Activated naive CD8-positive, alpha-beta T cell treated with anti-CD3 and anti-CD28 coated beads, Interleukin-2, amount 50 U/mL, for 24 hours (primary cell): ENCODE data around the gene KCNMB1.

Experiments
- ATAC-seq: fragments of 150-1000 bp; cut with Tn5 transposase; one replicate; pipeline ENCODE4 v1.10.0; 2021
- DNase-seq: peaks from one replicate; pipeline ENCODE4 v3.0.0; 2021
- H3K27ac Mint-ChIP-seq: one replicate; pipeline ENCODE4 v1.8.0; 2021; ENCODE audit warnings: mild to moderate bottlenecking, mixed read lengths
- H3K27me3 Mint-ChIP-seq: one replicate; pipeline ENCODE4 v1.8.0; 2021; ENCODE audit warnings: mixed read lengths
- H3K36me3 Mint-ChIP-seq: one replicate; pipeline ENCODE4 v1.8.0; 2021; ENCODE audit warnings: low read depth, mixed read lengths
- H3K4me1 Mint-ChIP-seq: one replicate; pipeline ENCODE4 v1.8.0; 2021; ENCODE audit warnings: mixed read lengths
- H3K4me3 Mint-ChIP-seq: one replicate; pipeline ENCODE4 v1.8.0; 2021; ENCODE audit warnings: mild to moderate bottlenecking, moderate library complexity, mixed read lengths
- H3K9me3 Mint-ChIP-seq: one replicate; pipeline ENCODE4 v1.8.0; 2021; ENCODE audit warnings: mixed read lengths

Gene KCNMB1

DNA sequence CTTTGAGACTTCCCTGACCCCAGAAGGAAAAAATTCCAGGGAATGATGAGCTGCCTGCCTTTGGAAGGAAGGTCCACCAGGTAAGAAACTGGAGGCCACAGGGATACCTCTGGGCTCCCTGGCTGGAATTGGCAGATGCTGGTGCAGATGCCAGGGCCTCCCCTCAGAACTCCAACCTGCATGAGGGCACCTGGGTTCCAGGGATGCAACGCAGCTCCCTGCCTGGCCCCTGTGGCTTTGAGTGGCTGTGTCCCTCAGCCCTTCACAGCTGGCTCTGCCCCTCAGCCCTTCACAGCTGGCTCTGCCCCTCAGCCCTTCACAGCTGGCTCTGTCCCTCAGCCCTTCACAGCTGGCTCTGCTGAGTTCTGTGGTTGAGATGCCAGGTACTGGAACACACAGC lies 13.9 kb downstream of the KCNMB1 start:
- no peaks in the 10 kb centered on the region for H3K4me1 Mint-ChIP-seq
- H3K27me3 Mint-ChIP-seq, result peaks cover 1% of the 10 kb centered on the region
- no peaks in the 10 kb centered on the region for H3K36me3 Mint-ChIP-seq
- no peak overlapping the region for H3K4me3 Mint-ChIP-seq
- no peaks in the 10 kb centered on the region for H3K9me3 Mint-ChIP-seq
- H3K27ac Mint-ChIP-seq, result no peak overlapping the region
- ATAC-seq (no peak), DNase-seq (no peak)

DNA sequence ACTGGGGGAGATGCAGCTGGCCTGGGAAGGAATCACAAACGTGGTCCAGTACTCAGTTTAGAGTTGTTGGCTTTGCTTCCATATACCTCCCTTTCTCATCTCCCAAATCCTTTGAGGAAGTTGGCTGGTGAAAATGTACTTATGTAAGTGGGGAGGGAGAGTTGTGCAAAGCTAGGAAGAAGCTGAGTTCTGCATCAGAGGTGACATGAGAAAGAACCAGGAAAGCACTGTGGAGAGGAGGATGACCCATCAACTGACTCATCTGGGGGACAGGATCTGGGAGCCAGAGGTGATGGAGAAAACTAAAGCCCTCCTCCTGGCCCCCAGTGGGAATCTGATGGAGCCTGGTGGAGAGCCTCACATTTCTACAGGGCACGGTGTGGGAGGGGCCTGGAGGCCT lies 16.2 kb downstream of the KCNMB1 start:
- no peaks in the 10 kb centered on the region for H3K4me1 Mint-ChIP-seq
- DNase-seq, result no peak

DNA sequence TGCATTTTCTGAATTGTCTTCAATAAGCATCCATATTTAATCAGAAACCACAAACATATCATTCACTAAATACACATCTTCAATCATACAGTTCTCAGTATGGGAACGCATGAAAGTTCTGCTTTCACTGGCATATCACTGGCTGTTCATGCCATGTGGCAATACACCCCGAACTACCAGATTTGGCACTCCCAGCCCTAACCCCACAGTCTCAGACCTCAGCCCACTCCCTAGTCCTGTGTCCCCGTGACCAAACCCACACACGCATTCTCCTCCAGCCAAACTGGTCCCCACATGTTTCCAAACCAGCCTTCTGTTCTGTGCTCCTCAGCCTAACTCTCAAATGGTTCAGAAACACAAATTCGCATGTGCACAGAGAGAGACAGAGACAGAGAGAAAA lies 20.6 kb downstream of the KCNMB1 start:
- ATAC-seq (no peak), DNase-seq (no peak)
- Mint-ChIP-seq H3K4me3 (no peak overlapping the region), H3K4me1 (no peaks in the 10 kb centered on the region), H3K27me3 (no peaks in the 10 kb centered on the region), H3K9me3 (no peaks in the 10 kb centered on the region), H3K27ac (no peak overlapping the region), H3K36me3 (no peaks in the 10 kb centered on the region)

More for the DNA sequence above, 16.2 kb downstream of the KCNMB1 start:
- H3K4me3 Mint-ChIP-seq, result no peak overlapping the region
- no peak for ATAC-seq
- no peaks in the 10 kb centered on the region for H3K9me3 Mint-ChIP-seq
- H3K27ac Mint-ChIP-seq, result no peak overlapping the region
- H3K27me3 Mint-ChIP-seq, result peaks cover 1% of the 10 kb centered on the region
- no peaks in the 10 kb centered on the region for H3K36me3 Mint-ChIP-seq

DNA sequence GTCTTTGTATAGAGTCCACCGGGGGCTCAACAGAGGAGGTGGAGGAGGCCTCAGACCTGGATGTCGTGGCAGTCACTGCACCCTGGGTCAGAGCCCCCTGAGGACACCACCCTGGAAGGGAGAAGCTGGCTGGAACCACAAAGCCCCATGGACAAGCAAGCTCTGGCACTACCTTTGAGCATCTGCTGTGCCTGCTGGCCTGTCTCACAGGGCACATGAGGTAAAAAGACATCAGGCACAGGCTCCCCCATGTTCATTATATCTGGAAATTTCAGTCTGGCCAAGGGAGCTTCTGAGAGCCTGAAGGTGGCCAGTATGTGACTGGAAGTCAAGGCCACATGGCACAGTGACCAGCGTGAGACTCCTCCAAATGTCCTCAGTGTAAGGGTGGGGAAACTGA lies 22.9 kb downstream of the KCNMB1 start:
- no peak overlapping the region for H3K4me3 Mint-ChIP-seq
- ATAC-seq (no peak), DNase-seq (no peak)
- no peak overlapping the region for H3K27ac Mint-ChIP-seq
- H3K27me3 Mint-ChIP-seq, result no peaks in the 10 kb centered on the region
- H3K4me1 Mint-ChIP-seq, result no peaks in the 10 kb centered on the region
- H3K9me3 Mint-ChIP-seq, result no peaks in the 10 kb centered on the region
- H3K36me3 Mint-ChIP-seq, result no peaks in the 10 kb centered on the region

DNA sequence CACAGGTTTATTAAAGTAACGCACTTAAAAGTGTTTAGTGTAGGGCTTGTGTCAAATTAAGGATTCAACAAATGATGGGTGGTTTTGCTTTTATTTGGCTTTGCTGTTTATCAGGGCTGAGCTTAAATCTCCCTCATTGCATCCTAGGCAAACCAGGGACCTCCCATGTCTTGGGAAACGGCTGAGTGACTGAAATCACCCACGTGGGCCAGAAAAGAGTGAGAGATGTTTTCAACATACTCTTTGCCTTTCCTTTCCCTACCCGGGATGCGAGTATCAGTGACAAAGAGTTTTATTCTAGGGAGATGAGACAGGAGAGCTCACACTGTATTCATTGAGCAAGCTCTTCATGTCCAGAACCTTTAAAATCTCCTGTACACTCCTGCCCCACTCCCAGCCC lies 23.3 kb downstream of the KCNMB1 start:
- Mint-ChIP-seq H3K4me3 (no peak overlapping the region), H3K9me3 (no peaks in the 10 kb centered on the region), H3K27me3 (no peaks in the 10 kb centered on the region), H3K27ac (no peak overlapping the region), H3K4me1 (no peaks in the 10 kb centered on the region), H3K36me3 (no peaks in the 10 kb centered on the region)
- no peak for ATAC-seq
- no peak for DNase-seq

DNA sequence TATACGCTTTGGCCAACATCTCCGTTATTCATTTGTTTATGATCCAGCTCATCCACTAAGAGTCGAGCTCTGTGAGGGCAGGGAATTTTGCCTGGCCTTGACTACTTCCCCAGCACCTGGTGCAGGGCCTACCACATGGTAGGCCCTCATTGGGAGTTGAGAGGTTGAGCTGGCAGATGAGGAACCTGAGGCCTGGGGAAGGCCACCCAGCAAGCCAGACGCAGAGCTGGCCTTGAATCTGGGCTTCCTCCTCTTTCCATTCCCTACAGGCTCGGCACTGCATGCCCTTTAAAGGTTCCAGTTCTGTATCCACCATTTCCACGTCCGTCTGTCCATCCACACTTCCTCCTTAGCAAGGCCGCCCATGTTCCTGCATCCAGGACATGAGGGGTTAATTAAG lies 24.2 kb downstream of the KCNMB1 start:
- Mint-ChIP-seq H3K9me3 (no peaks in the 10 kb centered on the region), H3K4me3 (no peak overlapping the region), H3K4me1 (no peaks in the 10 kb centered on the region), H3K36me3 (no peaks in the 10 kb centered on the region), H3K27ac (no peak overlapping the region), H3K27me3 (no peaks in the 10 kb centered on the region)
- ATAC-seq (no peak), DNase-seq (no peak)

DNA sequence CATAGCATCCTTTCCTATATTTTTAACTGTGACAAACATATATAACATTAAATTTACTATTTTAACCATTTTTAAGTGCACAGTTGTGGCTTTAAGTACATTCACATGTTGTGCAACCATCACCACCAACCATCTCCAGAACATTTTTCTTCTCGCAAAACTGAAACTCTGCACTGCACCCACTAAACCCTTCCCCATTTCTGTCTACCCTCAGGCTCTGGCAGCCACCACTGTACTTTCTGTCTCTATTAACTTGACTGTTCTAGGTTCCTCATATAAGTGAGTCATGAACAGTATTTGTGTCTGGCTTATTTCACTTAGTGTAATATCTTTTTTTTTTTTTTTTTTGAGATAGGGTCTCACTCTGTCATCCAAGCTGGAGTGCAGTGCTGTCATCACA lies 25.5 kb downstream of the KCNMB1 start:
- no peak for ATAC-seq

DNA sequence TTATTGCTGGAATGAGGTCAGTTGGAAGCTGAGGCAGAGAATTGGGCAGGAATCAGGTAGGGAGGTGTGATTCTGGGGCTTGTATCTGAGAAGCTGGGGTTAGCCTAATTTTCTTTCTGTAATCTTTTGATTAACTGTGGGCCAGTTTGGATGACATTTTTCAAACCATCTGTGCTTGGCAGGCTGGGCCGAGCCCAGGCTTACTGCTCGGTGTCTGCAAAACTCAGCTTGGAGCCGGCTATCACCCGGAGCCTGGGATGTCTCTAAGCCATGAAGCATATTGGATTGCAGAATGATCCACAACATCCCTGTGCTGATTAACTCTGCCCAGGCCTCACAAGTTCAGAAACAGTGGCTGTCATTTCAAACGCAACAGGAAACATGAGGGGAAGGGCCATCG lies 26.5 kb downstream of the KCNMB1 start:
- H3K4me3 Mint-ChIP-seq, result no peak overlapping the region
- ATAC-seq, result no peak

More for the DNA sequence above, 25.5 kb downstream of the KCNMB1 start:
- no peaks in the 10 kb centered on the region for H3K9me3 Mint-ChIP-seq
- H3K36me3 Mint-ChIP-seq, result no peaks in the 10 kb centered on the region
- H3K4me1 Mint-ChIP-seq, result no peaks in the 10 kb centered on the region
- H3K4me3 Mint-ChIP-seq, result no peak overlapping the region
- no peak overlapping the region for H3K27ac Mint-ChIP-seq
- no peak for DNase-seq
- no peaks in the 10 kb centered on the region for H3K27me3 Mint-ChIP-seq

DNA sequence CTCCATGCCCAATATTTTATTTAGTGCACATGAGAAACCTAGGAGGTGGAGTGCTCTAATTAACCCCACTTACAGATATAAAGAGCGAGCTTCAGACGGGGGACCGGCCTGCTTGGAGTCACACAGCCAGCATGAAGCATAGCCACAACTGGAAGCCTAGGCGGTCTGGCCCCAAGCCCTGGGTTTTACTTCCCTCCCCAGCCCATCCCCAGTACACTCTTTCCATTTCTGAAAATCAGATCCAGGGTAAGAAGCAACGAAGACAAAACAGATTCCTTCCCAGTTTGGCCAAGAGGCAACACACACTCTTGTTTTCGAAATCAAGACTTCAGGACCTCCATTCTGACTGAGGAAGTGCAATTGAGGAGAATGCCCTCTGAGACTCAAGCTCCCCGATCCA lies 27.1 kb downstream of the KCNMB1 start:
- no peaks in the 10 kb centered on the region for H3K27me3 Mint-ChIP-seq

More for the DNA sequence above, 26.5 kb downstream of the KCNMB1 start:
- no peaks in the 10 kb centered on the region for H3K9me3 Mint-ChIP-seq
- no peaks in the 10 kb centered on the region for H3K27me3 Mint-ChIP-seq
- peaks cover 6% of the 10 kb centered on the region for H3K4me1 Mint-ChIP-seq
- H3K36me3 Mint-ChIP-seq, result no peaks in the 10 kb centered on the region
- H3K27ac Mint-ChIP-seq, result no peak overlapping the region
- DNase-seq, result no peak

DNA sequence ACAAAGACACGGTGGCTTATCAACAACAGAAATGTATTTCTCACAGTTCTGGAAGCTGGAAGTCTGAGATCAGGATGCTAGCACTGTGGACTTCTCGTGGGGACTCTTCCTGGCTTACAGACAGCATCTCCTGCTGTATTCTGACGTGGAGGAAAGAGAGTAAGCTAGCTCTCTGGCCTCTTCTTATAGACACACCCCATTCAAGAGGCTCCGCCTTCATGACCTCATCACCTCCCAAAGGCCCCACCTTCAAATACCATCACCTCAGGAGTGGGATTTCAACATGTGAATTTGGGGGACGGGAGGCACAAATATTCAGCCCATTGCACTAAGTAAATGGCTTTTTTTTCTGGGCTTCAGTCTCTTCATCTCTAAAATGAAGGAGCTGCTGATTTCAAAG lies 27.6 kb downstream of the KCNMB1 start:
- Mint-ChIP-seq H3K4me3 (no peak overlapping the region), H3K27ac (no peak overlapping the region), H3K9me3 (no peaks in the 10 kb centered on the region), H3K36me3 (no peaks in the 10 kb centered on the region), H3K27me3 (no peaks in the 10 kb centered on the region), H3K4me1 (peaks cover 6% of the 10 kb centered on the region)
- ATAC-seq (no peak), DNase-seq (no peak)

More for the DNA sequence above, 27.1 kb downstream of the KCNMB1 start:
- no peak overlapping the region for H3K27ac Mint-ChIP-seq
- H3K4me1 Mint-ChIP-seq, result peaks cover 6% of the 10 kb centered on the region
- H3K36me3 Mint-ChIP-seq, result no peaks in the 10 kb centered on the region
- no peak overlapping the region for H3K4me3 Mint-ChIP-seq
- H3K9me3 Mint-ChIP-seq, result no peaks in the 10 kb centered on the region
- no peak for ATAC-seq
- no peak for DNase-seq

DNA sequence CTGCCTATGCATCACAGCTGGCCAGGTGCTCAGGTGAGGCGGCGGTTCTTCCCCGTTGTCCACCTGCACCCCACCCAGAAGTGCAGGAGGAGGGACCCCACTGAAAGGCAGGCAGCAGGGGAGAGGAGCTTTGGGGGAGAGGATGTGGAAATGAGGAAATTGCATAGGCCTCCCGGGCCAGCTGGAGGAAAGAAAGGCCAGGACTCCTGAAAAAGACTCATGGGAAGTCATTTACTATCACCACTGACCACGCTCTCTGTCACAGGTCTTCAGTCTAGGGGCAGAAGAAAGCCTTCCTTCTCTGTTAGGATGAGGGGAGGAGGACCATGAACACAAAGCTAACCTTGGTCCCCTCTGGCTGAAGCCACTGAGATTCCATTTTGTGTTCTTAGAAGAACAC lies 28.1 kb downstream of the KCNMB1 start:
- Mint-ChIP-seq H3K4me3 (no peak overlapping the region), H3K36me3 (no peaks in the 10 kb centered on the region), H3K27ac (no peak overlapping the region), H3K9me3 (no peaks in the 10 kb centered on the region), H3K27me3 (no peaks in the 10 kb centered on the region), H3K4me1 (peaks cover 6% of the 10 kb centered on the region)
- no peak for ATAC-seq
- no peak for DNase-seq

DNA sequence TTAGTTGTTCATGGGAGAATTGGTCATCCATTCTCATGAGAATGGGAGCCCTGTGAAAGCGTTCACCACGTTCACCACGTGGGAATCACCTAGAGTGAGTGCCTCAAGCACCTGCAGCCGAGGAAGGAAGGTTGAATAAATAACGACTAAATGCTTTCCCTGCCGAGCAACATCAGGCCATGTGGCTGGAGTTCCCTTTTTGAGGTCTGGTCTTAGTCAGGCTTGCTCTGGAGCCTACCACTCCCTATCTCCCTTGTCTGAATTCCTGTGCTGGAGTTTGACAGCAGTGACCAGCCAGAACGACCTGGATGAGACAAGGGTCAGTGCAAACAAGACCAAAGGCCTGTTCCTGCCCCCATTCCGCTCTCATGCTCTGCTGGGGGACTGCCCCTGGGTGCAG lies 28.5 kb downstream of the KCNMB1 start:
- no peak overlapping the region for H3K4me3 Mint-ChIP-seq
- DNase-seq (no peak), ATAC-seq (no peak)
- H3K36me3 Mint-ChIP-seq, result no peaks in the 10 kb centered on the region
- no peak overlapping the region for H3K27ac Mint-ChIP-seq
- no peaks in the 10 kb centered on the region for H3K9me3 Mint-ChIP-seq
- no peaks in the 10 kb centered on the region for H3K27me3 Mint-ChIP-seq
- H3K4me1 Mint-ChIP-seq, result peaks cover 6% of the 10 kb centered on the region

DNA sequence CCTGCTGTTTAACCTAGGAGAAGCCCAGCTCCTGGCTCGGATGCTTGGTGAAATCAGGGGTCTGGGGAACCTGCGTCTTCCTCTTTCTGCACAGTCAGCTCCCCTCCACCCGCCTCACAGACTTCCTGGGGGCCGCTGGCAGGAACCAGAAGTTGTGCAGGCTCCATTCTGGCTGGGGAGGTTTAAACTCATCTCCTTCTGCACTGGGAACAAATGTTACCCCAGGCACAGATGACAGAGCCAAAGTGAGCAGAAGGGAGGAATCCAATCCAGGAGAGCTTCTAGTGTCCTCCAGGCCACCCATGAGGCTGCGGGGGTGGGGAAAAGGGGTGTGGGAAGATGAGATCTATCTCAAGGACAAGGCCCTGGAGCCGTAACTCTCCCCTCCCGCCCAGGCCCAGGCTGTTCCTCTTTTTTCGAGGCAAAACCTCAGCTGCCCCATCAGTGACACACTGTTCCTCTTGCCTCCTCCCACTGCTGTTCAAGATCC lies 31.2 kb downstream of the KCNMB1 start:
- ATAC-seq (no peak), DNase-seq (no peak)
- H3K27me3 Mint-ChIP-seq, result no peaks in the 10 kb centered on the region
- H3K36me3 Mint-ChIP-seq, result no peaks in the 10 kb centered on the region
- no peaks in the 10 kb centered on the region for H3K9me3 Mint-ChIP-seq
- no peak overlapping the region for H3K27ac Mint-ChIP-seq
- no peak overlapping the region for H3K4me3 Mint-ChIP-seq
- H3K4me1 Mint-ChIP-seq, result peaks cover 9% of the 10 kb centered on the region

DNA sequence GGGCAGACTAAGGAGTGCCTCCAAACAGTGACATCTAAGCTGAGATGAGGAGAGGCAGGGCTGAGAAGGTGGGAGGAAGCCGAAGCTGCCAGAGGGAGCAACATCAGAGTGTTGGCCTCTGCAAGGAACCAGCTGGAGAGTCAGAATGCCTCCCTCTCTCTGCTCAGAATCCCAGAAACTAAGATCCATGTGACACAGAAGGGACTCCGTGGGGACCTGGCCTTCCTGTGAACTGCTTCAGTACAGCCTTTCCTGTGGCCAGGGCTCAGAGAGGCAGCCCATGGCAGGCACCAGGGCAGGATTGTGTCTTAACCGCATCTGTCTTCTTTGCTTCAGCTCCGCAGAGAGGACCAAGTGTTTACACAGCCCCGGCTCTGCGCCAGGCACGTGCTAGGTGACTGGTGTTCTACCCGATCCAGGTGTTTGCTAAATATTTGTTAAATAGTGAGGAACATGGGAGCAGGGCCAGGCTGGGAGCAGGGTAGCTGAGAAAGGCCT lies 33.5 kb downstream of the KCNMB1 start:
- Mint-ChIP-seq H3K4me1 (peaks cover 9% of the 10 kb centered on the region), H3K36me3 (no peaks in the 10 kb centered on the region), H3K27me3 (no peaks in the 10 kb centered on the region), H3K9me3 (no peaks in the 10 kb centered on the region), H3K27ac (no peak overlapping the region), H3K4me3 (no peak overlapping the region)
- ATAC-seq (no peak), DNase-seq (no peak)

DNA sequence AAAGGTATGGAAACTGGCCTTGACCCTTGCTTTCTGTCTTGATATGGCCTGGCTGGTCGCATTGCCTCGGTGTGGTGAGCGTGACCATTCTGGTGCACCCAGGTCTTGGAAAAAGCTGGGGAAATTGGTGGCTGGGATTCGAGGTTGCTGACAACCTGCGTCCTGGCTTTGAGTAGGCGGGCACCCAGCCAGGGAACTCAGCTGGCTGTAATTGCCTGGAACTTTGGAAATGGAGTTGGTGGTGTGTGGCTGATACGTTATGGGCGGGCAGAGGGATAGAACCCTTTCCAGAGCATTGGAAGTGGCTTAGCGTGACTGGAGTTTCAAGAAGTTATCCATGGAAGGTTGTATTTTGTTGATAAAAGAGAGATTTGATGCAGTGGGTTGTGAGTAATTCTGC lies 35.2 kb downstream of the KCNMB1 start:
- Mint-ChIP-seq H3K27me3 (no peaks in the 10 kb centered on the region), H3K27ac (no peak overlapping the region), H3K4me1 (peaks cover 9% of the 10 kb centered on the region), H3K4me3 (no peak overlapping the region), H3K36me3 (no peaks in the 10 kb centered on the region), H3K9me3 (no peaks in the 10 kb centered on the region)
- DNase-seq (no peak), ATAC-seq (no peak)
